Measurements from ENCODE around the gene TRERF1. TPM values are rescaled to one million over a fixed set of nuclear protein-coding genes. Genes with fewer than 3 reads are reported as not detected.

The TRERF1 gene
- total and polyA plus RNA-seq, 9 donors, result 4.5 to 13.7 (median 7.8) TPM

GRCh38 chr6:42201382-42201781 is 250.3 kb downstream of the TRERF1 start:
- no peak for DNase-seq
- H3K4me3 ChIP-seq, result no peak overlapping the region
- no peaks in the 10 kb centered on the region for H3K27me3 ChIP-seq
- no peak overlapping the region for H3K27ac ChIP-seq
- TF ChIP-seq CTCF (IDR thresholded peaks at IDR 0.05) (no peak), POLR2A (IDR thresholded peaks at IDR 0.05) (no peak), EP300 (IDR thresholded peaks at IDR 0.05) (no peak)
- no peaks in the 10 kb centered on the region for H3K9me3 ChIP-seq
- WGBS, 3 donors, result 52 to 53% (median 52%) methylated on average over 3 of the region's 3 CpGs
- H3K36me3 ChIP-seq, result no peaks in the 10 kb centered on the region
- intact Hi-C loops (cut with DNase I), result no loop called here
- no peaks in the 10 kb centered on the region for H3K4me1 ChIP-seq (ENCODE audit: insufficient read depth)

GRCh38 chr6:42200035-42200434 is 251.7 kb downstream of the TRERF1 start:
- Histone ChIP-seq H3K4me1 (ENCODE audit: insufficient read depth) (no peaks in the 10 kb centered on the region), H3K4me3 (no peak overlapping the region), H3K36me3 (no peaks in the 10 kb centered on the region), H3K9me3 (no peaks in the 10 kb centered on the region), H3K27ac (no peak overlapping the region), H3K27me3 (no peaks in the 10 kb centered on the region)
- no peak for DNase-seq
- WGBS, 3 donors, result 4 to 8% (median 6%) methylated on average over 1 of the region's 1 CpG
- TF ChIP-seq CTCF (IDR thresholded peaks at IDR 0.05) (no peak), EP300 (IDR thresholded peaks at IDR 0.05) (no peak), POLR2A (IDR thresholded peaks at IDR 0.05) (no peak)
- intact Hi-C loops (cut with DNase I), result no loop called here

GRCh38 chr6:42199106-42199981 is 252.4 kb downstream of the TRERF1 start:
- no peaks in the 10 kb centered on the region for H3K9me3 ChIP-seq
- H3K4me3 ChIP-seq, result no peak overlapping the region
- DNase-seq, result no peak
- intact Hi-C loops (cut with DNase I), result no loop called here
- TF ChIP-seq POLR2A (IDR thresholded peaks at IDR 0.05), result no peak
- no peak for TF ChIP-seq CTCF (IDR thresholded peaks at IDR 0.05)
- no peak for TF ChIP-seq EP300 (IDR thresholded peaks at IDR 0.05)
- no peaks in the 10 kb centered on the region for H3K27me3 ChIP-seq
- H3K27ac ChIP-seq, result no peak overlapping the region
- no peaks in the 10 kb centered on the region for H3K36me3 ChIP-seq
- no peaks in the 10 kb centered on the region for H3K4me1 ChIP-seq (ENCODE audit: insufficient read depth)
- WGBS, 3 donors, result 73 to 85% (median 78%) methylated on average over 5 of the region's 5 CpGs

DNA sequence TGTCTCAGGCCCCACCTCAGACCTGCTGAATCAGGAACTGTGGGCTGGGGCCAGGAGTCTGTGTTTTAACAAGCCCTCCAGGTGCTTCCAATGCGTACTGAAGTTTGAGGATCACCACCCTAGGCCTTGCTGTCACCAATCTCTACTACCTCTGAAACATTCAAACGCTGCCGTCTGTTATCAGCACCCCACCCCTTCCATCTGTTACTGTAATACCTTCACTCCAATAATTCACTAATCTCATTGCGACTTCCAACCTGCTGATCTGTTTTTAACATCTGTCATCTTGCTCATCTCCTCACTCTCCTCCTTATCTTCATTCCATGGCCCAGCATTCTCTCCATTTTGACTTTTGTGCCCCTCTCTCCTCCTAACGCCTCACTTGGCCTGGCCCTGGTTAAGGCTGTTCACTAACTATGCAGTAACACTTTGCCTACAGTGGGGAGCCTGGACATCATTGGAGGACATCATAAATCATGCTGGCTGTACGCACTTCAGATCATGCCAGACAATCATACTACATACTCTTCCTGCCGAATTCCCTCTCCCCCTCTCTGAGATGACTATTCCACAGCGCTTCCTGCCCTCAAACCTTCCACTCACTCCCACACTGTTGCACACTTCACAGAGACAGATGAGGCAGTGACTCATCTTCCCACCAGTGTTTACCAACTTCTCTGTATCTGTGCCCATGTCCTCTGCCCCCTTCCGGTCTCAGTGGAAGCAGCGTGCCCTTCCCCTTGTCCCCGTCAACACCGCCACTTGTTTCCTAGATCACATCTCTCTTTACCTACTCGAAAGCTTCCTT is 254.0 kb downstream of the TRERF1 start:
- no peak for DNase-seq
- Histone ChIP-seq H3K4me3 (no peak overlapping the region), H3K9me3 (no peaks in the 10 kb centered on the region), H3K27ac (no peak overlapping the region), H3K27me3 (no peaks in the 10 kb centered on the region), H3K4me1 (ENCODE audit: insufficient read depth) (no peaks in the 10 kb centered on the region), H3K36me3 (no peaks in the 10 kb centered on the region)
- intact Hi-C loops (cut with DNase I), result no loop called here
- TF ChIP-seq POLR2A (IDR thresholded peaks at IDR 0.05) (no peak), CTCF (IDR thresholded peaks at IDR 0.05) (no peak), EP300 (IDR thresholded peaks at IDR 0.05) (no peak)
- WGBS, 3 donors, result 58 to 64% (median 61%) methylated on average over 13 of the region's 13 CpGs
